Measurements from ENCODE around the gene MVD. TPM values are rescaled to one million over a fixed set of nuclear protein-coding genes. Genes with fewer than 3 reads are reported as not detected.
A peak's percentile ranks its signal among the peaks of the same experiment; 100 is the strongest.

Gene MVD, protein sequence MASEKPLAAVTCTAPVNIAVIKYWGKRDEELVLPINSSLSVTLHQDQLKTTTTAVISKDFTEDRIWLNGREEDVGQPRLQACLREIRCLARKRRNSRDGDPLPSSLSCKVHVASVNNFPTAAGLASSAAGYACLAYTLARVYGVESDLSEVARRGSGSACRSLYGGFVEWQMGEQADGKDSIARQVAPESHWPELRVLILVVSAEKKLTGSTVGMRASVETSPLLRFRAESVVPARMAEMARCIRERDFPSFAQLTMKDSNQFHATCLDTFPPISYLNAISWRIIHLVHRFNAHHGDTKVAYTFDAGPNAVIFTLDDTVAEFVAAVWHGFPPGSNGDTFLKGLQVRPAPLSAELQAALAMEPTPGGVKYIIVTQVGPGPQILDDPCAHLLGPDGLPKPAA
- total RNA-seq (2016; rRNA removed; fragmentation: Illumina TruSeq; extraction: Trizol) (128 and 187 TPM in 2 replicates), polyA plus RNA-seq (2011; rRNA removed) (28.1 and 68.9 TPM in 2 replicates), polyA minus RNA-seq (2011; rRNA and poly(A)+ RNA removed; ENCODE audit: low replicate concordance) (8.9 and 43.8 TPM in 2 replicates), Bru-seq, nascent RNA (percentile 70 among the genes with signal in this experiment), BruChase-seq, experiment 1, labeled RNA remaining after a 6-hour chase (percentile 79 among the genes with signal in this experiment), BruChase-seq, experiment 2, labeled RNA remaining after a 2-hour chase (percentile 89 among the genes with signal in this experiment)
- 86.8 and 92.1 TPM in 2 replicates for total RNA-seq (2016; cell fraction: cytosol; rRNA removed; fragmentation: Illumina TruSeq; extraction: Trizol; ENCODE audit: low read depth)
- total RNA-seq (2016; cell fraction: insoluble cytoplasmic fraction; rRNA removed; fragmentation: Illumina TruSeq; extraction: Trizol), result 110 and 194 TPM in 2 replicates
- 93.3 and 93.5 TPM in 2 replicates for total RNA-seq (2016; cell fraction: membrane; rRNA removed; fragmentation: Illumina TruSeq; extraction: Trizol)
- 150 and 173 TPM in 2 replicates for total RNA-seq (2016; cell fraction: nucleus; rRNA removed; fragmentation: Illumina TruSeq; extraction: Trizol)
- polyA plus RNA-seq (2011; cell fraction: cytosol; rRNA removed), result 33.1 and 34.9 TPM in 2 replicates
- polyA plus RNA-seq (2011; cell fraction: nucleus; rRNA removed), result 340 and 407 TPM in 2 replicates
- polyA plus RNA-seq (2012), result 81.3 and 104 TPM in 2 replicates
- polyA plus RNA-seq (2016; cell fraction: cytosol; fragmentation: Illumina TruSeq; extraction: Trizol; ENCODE audit: low read depth), result 49.5 and 55.8 TPM in 2 replicates
- polyA plus RNA-seq (2016; cell fraction: insoluble cytoplasmic fraction; fragmentation: Illumina TruSeq; extraction: Trizol; ENCODE audit: low read depth), result 117 and 128 TPM in 2 replicates
- polyA plus RNA-seq (2016; cell fraction: membrane; fragmentation: Illumina TruSeq; extraction: Trizol; ENCODE audit: low read depth), result 64.4 TPM in 2 replicates
- polyA plus RNA-seq (2016; cell fraction: nucleus; fragmentation: Illumina TruSeq; extraction: Trizol; ENCODE audit: insufficient read depth, low read depth), result 435 and 459 TPM in 2 replicates
- polyA minus RNA-seq (2011; cell fraction: cytosol; rRNA and poly(A)+ RNA removed), result 24.2 and 37.5 TPM in 2 replicates
- 34.4 and 55.3 TPM in 2 replicates for polyA minus RNA-seq (2011; cell fraction: nucleus; rRNA and poly(A)+ RNA removed)
- long read RNA-seq, experiment 1, transcript MVD-205 (2 exons, 537 nt), result minor isoform, 5 of 236 reads
- long read RNA-seq, experiment 1, transcript MVD-201 (10 exons, 1,823 nt), result major isoform, 162 of 236 reads
- long read RNA-seq, experiment 1, partial matches to known transcripts, result 25 of 236 reads
- long read RNA-seq, experiment 1, other reads (novel, unspliced or antisense), result 38 of 236 reads
- long read RNA-seq, experiment 2, transcript MVD-209 (6 exons, 2,352 nt), result minor isoform, 8 of 179 reads
- long read RNA-seq, experiment 2, transcript MVD-201 (10 exons, 1,823 nt), result major isoform, 92 of 179 reads
- long read RNA-seq, experiment 2, partial matches to known transcripts, result 27 of 179 reads
- long read RNA-seq, experiment 2, other reads (novel, unspliced or antisense), result 49 of 179 reads

DNA sequence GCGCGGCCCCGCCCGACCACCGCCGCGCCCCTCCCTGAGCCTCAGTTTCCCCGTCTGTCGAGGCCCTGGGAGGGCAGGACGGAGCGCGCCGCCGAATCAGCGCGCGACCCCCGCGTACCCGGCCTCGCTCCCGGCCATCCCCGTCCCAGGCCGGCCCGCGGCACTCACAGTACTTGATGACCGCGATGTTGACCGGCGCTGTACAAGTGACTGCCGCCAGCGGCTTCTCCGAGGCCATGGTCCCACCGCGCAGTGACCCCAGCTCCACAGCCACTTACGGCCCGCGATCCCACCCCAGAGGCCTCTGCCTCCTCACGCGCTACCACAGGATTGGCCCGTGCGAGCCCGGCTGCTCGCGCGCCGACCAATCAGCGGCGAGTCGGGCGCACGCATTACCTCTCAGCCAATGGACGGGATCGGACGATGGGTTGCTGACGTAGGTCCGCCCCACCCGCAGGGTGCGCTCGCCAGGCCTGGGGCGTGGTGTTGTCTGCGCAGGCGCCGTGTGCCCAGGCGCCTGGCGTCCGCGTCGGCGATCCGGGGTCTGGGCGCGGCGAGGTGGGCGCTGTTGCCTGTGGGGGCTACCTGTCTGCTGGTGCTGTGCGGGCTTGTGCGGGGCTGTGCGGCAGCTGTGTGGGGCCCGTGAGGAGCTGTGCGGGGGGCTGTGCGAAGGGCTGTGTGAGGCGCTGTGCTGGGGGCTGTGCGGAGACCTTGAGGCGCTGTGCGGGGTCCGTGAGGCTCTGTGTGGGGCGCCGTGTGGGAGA lies at the start of gene MVD:
TSS of gene MVD (minus strand) at position 249 of the 764 bp plus-strand sequence. CDS start at position 238, 11 bp downstream.
- in situ Hi-C loops (cut with HindIII; ENCODE audit: extremely low pct_ligation_motif_present, low pct_unique_long_range_greater_than_20kb), result no loop called here
- 2% methylated on average over 22 of the region's 88 CpGs for WGBS (ENCODE audit: low lambda C conversion rate)
- peak within 1 kb of the TSS; percentile 81 to 95 (median 91) for H3K4me3 ChIP-seq (replicated peaks in 1 of 3; ENCODE audit: insufficient read depth in 1 of 3, low read depth in 2 of 3, low read length in 3 of 3)
- peak; percentile 97 for ATAC-seq
- DNase-seq (ENCODE audit: low spot score), result peak; percentile 98
- ChIA-PET POLR2A (interaction anchor here (0.8 to 2.6 kb wide), 13 partner anchors 9 to 121 kb away, joined by 3 to 51 read pairs (median 4); partner anchors contain the start of genes CYBA and ZC3H18), CTCF (ENCODE audit: low intra/inter-chr PET ratio, low total read pairs) (no interaction called here)
- peak within 1 kb of the TSS; percentile 78 for H3K27ac ChIP-seq (ENCODE audit: extremely low read length, insufficient read depth, low read length)
- H3K4me2 ChIP-seq (ENCODE audit: low read depth, low read length), result peak within 1 kb of the TSS; percentile 82
- H4K20me1 ChIP-seq (ENCODE audit: insufficient read depth, low read length), result peaks cover 37% of the 10 kb centered on the region
- H3K27me3 ChIP-seq (ENCODE audit: control insufficient read depth in 1 of 2, insufficient read depth in 2 of 2, low read length in 2 of 2), result no peaks in the 10 kb centered on the region
- H3K9me3 ChIP-seq (ENCODE audit: low read length), result no peaks in the 10 kb centered on the region
- BruUV-seq (replicated peaks), result no TSS peak
- H2AFZ ChIP-seq (ENCODE audit: low read length), result no peak within 1 kb of the TSS
- intact Hi-C loops (cut with micrococcal nuclease; ENCODE audit: unreplicated experiment), result loop anchor here (2.0 kb wide), 1 partner anchor 38 kb away; no protein-coding TSS in a partner anchor
- FAIRE-seq, result peak; percentile 99
- peaks cover 75% of the 10 kb centered on the region for H3K79me2 ChIP-seq (ENCODE audit: insufficient read depth, low read length)
- peaks cover 44% of the 10 kb centered on the region for H3K4me1 ChIP-seq (ENCODE audit: insufficient read depth, low read length)
- H3K9ac ChIP-seq (ENCODE audit: insufficient read depth, low read depth, low read length), result peak within 1 kb of the TSS; percentile 96
- H3K36me3 ChIP-seq (replicated peaks in 1 of 2; ENCODE audit: control insufficient read depth in 1 of 2, insufficient read depth in 2 of 2, low read length in 2 of 2), result peaks cover 4 to 22% of the 10 kb centered on the region in 2 experiments
- TF ChIP-seq IKZF1 (IDR thresholded peaks at IDR 0.05) (no peak), EP300 (IDR thresholded peaks at IDR 0.05; ENCODE audit: low read depth in 2 of 2, low read length in 2 of 2) (no peak; a peak in 1 of 4 replicates), EP300 (CRISPR knock-in tag; IDR thresholded peaks at IDR 0.05; ENCODE audit: borderline replicate concordance) (no peak), JDP2 (CRISPR knock-in tag; IDR thresholded peaks at IDR 0.05; ENCODE audit: borderline replicate concordance) (no peak), REL (CRISPR knock-in tag; conservative IDR thresholded peaks at IDR 0.05) (peak; percentile 84), ZSCAN9 (CRISPR knock-in tag; IDR thresholded peaks at IDR 0.05; ENCODE audit: borderline replicate concordance) (peak; percentile 80; the same call in 1 of the 2 replicates), JARID2 (CRISPR knock-in tag; IDR thresholded peaks at IDR 0.05; ENCODE audit: insufficient replicate concordance) (no peak), NFE2L2 (IDR thresholded peaks at IDR 0.05; ENCODE audit: low read length) (no peak), SRF (IDR thresholded peaks at IDR 0.05; ENCODE audit: low read depth, low read length) (no peak), NFYC (CRISPR knock-in tag; IDR thresholded peaks at IDR 0.05) (peak; percentile 100), RORA (CRISPR knock-in tag; IDR thresholded peaks at IDR 0.05) (no peak)
- TF ChIP-seq, protein P1, sequence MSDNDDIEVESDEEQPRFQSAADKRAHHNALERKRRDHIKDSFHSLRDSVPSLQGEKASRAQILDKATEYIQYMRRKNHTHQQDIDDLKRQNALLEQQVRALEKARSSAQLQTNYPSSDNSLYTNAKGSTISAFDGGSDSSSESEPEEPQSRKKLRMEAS (IDR thresholded peaks at IDR 0.05), result peak; percentile 74
- TF ChIP-seq, protein P2, sequence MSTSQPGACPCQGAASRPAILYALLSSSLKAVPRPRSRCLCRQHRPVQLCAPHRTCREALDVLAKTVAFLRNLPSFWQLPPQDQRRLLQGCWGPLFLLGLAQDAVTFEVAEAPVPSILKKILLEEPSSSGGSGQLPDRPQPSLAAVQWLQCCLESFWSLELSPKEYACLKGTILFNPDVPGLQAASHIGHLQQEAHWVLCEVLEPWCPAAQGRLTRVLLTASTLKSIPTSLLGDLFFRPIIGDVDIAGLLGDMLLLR (CRISPR knock-in tag; IDR thresholded peaks at IDR 0.05), result peak; percentile 5
- TF ChIP-seq, protein P3, sequence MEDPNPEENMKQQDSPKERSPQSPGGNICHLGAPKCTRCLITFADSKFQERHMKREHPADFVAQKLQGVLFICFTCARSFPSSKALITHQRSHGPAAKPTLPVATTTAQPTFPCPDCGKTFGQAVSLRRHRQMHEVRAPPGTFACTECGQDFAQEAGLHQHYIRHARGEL (CRISPR knock-in tag; IDR thresholded peaks at IDR 0.05), result peak; percentile 74; the same call in 1 of the 2 replicates
- TF ChIP-seq, protein P4, sequence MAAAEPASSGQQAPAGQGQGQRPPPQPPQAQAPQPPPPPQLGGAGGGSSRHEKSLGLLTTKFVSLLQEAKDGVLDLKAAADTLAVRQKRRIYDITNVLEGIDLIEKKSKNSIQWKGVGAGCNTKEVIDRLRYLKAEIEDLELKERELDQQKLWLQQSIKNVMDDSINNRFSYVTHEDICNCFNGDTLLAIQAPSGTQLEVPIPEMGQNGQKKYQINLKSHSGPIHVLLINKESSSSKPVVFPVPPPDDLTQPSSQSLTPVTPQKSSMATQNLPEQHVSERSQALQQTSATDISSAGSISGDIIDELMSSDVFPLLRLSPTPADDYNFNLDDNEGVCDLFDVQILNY (CRISPR knock-in tag; conservative IDR thresholded peaks at IDR 0.05), result no peak; the same call in 1 of the 2 replicates

Measured in HepG2 (cell line).